OCI-M2 (cell line): ENCODE data around the gene AIPL1.

Source experiments
- DNase-seq: peaks from one replicate; lab custom pipeline; 2025; ENCODE audit not compliant: unreplicated experiment; lab: John Stamatoyannopoulos, UW

Gene AIPL1

DNA sequence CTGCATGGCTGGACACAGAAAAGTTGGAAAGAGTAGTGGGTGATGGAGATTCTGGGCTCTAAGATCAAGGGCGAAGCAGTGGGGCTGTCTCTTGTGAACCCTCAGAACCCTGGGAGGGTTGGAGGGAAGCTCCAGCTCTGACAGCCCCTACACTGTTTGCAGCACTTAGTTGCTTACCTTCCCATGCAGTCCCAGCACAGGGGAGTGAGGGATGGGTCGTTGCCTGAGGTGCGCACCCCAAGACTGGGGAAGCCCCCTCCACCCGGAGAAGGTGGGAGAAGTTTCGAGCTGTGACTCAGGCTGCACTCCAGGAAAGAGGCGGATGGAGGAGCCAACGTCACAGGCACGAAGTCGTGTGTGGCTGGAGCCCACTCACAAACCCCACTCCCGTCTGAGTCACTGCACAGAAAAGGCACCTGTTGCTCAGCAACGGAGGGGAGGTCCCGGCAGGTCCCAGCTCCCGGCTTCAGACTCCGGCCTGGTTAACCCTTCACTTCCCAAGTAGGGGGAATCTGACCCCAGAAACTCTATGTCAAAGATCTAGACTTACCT is 60.1 kb downstream of the AIPL1 start:
- DNase-seq = no peak

DNA sequence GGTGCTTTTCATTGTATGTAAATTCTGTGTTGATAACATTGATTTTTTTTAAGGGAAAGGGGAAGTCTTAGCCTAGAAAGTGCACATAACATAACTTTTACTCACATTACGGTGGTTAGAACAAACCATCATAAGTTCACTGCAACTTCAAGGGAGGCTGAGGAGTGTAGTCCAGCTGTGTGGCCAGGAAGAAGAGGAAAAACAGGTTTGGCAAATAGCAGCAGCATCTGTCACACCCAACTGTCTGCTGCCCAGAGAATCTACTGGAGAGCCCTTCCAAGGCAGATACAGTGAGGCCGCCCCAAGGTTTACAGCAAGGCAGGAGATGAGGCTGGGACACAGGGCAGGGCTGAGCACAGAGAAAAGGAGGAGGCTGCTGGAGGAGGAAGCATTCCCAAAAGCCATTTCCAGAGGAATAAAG is 60.6 kb downstream of the AIPL1 start:
- no peak for DNase-seq
